GM12878 (cell line): Measurements from ENCODE around the gene ACER3. TPM values are rescaled to one million over a fixed set of nuclear protein-coding genes. Genes with fewer than 3 reads are reported as not detected.

Experiments
- ATAC-seq: fragments of 200-7000 bp; cut with Tn5 transposase; 3 replicates; pipeline ENCODE4 v1.9.1; 2020; ENCODE audit warnings: mild to moderate bottlenecking, moderate library complexity
- Bru-seq: library from RNA; stranded (reverse); fragments of 400-500 nt; gene quantifications from one replicate; lab custom pipeline; 2021; lab: Mats Ljungman, UMichigan
- BruChase-seq, 2 experiments: library from RNA; stranded (reverse); fragments of 400-500 nt; gene quantifications; one replicate each; lab custom pipeline; 2021; lab: Mats Ljungman, UMichigan
- BruUV-seq: library from RNA; stranded (reverse); fragments of 400-500 nt; replicated peaks from 2 replicates; lab custom pipeline; 2021; lab: Mats Ljungman, UMichigan
- CTCF ChIA-PET: fragments of 300-600 bp; sonication (Branson Sonifier 250); formaldehyde crosslinking; extraction: SDS; loops from one replicate; lab custom pipeline; 2021; ENCODE audit warnings: inconsistent platforms; lab: Yijun Ruan, JAX
- POLR2A ChIA-PET: fragments of 350-600 bp; formaldehyde crosslinking; extraction: SDS; loops from one replicate; lab custom pipeline; 2021; ENCODE audit warnings: inconsistent platforms; lab: Charles Lee
- RAD21 ChIA-PET: fragments of 300-600 bp; sonication (Branson Sonifier 250); formaldehyde crosslinking; loops from one replicate; lab custom pipeline; 2023; ENCODE audit warnings: antibody characterized with exemption; ENCODE audit not compliant: unreplicated experiment; lab: Charles Lee
- SMC1A ChIA-PET: fragments of 300-600 bp; sonication (Branson Sonifier 250); formaldehyde crosslinking; loops from one replicate; lab custom pipeline; 2023; ENCODE audit not compliant: unreplicated experiment, uncharacterized antibody; lab: Charles Lee
- DNase-seq: peaks from one replicate; pipeline ENCODE4 v3.0.0-alpha.2; 2011; ENCODE audit warnings: low read depth, low spot score
- FAIRE-seq: peaks from 3 replicates; lab custom pipeline; 2011; peaks lifted over from hg19 to GRCh38; lab: Jason Lieb, UNC
- H2AFZ ChIP-seq: 2 replicates; pipeline ENCODE4 v1.6.0; 2011; ENCODE audit warnings: low read depth, low read length, control low read depth; ENCODE audit not compliant: control insufficient read depth
- H3K27ac ChIP-seq: 2 replicates; pipeline ENCODE4 v1.5.1; 2011; ENCODE audit warnings: control low read depth; ENCODE audit not compliant: control insufficient read depth, insufficient read depth
- H3K27me3 ChIP-seq, 2 experiments: replicated peaks in 1 of 2; 2 replicates each; pipeline versions ENCODE4 v1.6.0 to v1.6.1; 2011; ENCODE audit warnings: low read length in 1 of 2; ENCODE audit not compliant: control insufficient read depth in 2 of 2, insufficient read depth in 2 of 2
- H3K36me3 ChIP-seq, 2 experiments: 2 replicates each; pipeline ENCODE4 v1.5.1; 2011; ENCODE audit warnings: low read length in 1 of 2; ENCODE audit not compliant: control insufficient read depth in 2 of 2, insufficient read depth in 2 of 2
- H3K4me1 ChIP-seq: 2 replicates; pipeline ENCODE4 v1.6.1; 2011; ENCODE audit warnings: mild to moderate bottlenecking, low read length, moderate library complexity, mixed read lengths; ENCODE audit not compliant: control insufficient read depth, insufficient read depth
- H3K4me2 ChIP-seq: 2 replicates; pipeline ENCODE4 v1.6.0; 2011; ENCODE audit warnings: control low read depth; ENCODE audit not compliant: control insufficient read depth, insufficient read depth
- H3K4me3 ChIP-seq: fragments of 200-600 bp; sonication (generic); 2 replicates; pipeline ENCODE4 v1.5.1; 2016
- H3K79me2 ChIP-seq: 2 replicates; pipeline ENCODE4 v1.6.0; 2011; ENCODE audit warnings: low read length; ENCODE audit not compliant: control insufficient read depth, insufficient read depth
- H3K9ac ChIP-seq: 2 replicates; pipeline ENCODE4 v1.8.0; 2011; ENCODE audit warnings: low read length, control low read depth, mixed read lengths; ENCODE audit not compliant: control insufficient read depth, insufficient read depth
- H3K9me3 ChIP-seq: replicated peaks from 3 replicates; pipeline ENCODE4 v1.5.1; 2011; ENCODE audit warnings: mild to moderate bottlenecking, low read length; ENCODE audit not compliant: control insufficient read depth, insufficient read depth
- H4K20me1 ChIP-seq: 2 replicates; pipeline ENCODE4 v1.6.0; 2011; ENCODE audit not compliant: control insufficient read depth, insufficient read depth
- BACH1 ChIP-seq: fragments of 450-650 bp; IDR thresholded peaks from 2 replicates; pipeline ENCODE4 v1.6.1; 2017; ENCODE audit warnings: mild to moderate bottlenecking, borderline replicate concordance
- BRCA1 ChIP-seq: IDR thresholded peaks from 2 replicates; pipeline ENCODE4 v1.6.1; 2011; ENCODE audit warnings: low read depth, low read length, improper control_type of control experiment
- EED ChIP-seq: sonication (generic); IDR thresholded peaks from 2 replicates; pipeline ENCODE4 v1.6.1; 2016; ENCODE audit warnings: antibody characterized with exemption, low read depth
- ESRRA ChIP-seq: IDR thresholded peaks from 2 replicates; pipeline ENCODE4 v1.6.1; 2012; ENCODE audit warnings: mild to moderate bottlenecking, low read length, improper control_type of control experiment
- GABPA ChIP-seq: IDR thresholded peaks from 2 replicates; pipeline ENCODE4 v1.6.1; 2014; ENCODE audit warnings: antibody characterized with exemption, low read depth, mild to moderate bottlenecking, inconsistent platforms
- KAT2A ChIP-seq: conservative IDR thresholded peaks from 2 replicates; pipeline ENCODE4 v1.6.1; 2011; ENCODE audit warnings: low read depth, low read length; ENCODE audit not compliant: control insufficient read depth
- MYC ChIP-seq: IDR thresholded peaks from 2 replicates; pipeline ENCODE4 v1.6.1; 2011; ENCODE audit warnings: mild to moderate bottlenecking, low read length, moderate library complexity, inconsistent platforms; ENCODE audit not compliant: insufficient read depth, insufficient replicate concordance, insufficient read length, severe bottlenecking
- NR2F1 ChIP-seq: fragments of 450-650 bp; conservative IDR thresholded peaks from 2 replicates; pipeline ENCODE4 v1.6.1; 2017; ENCODE audit warnings: mild to moderate bottlenecking
- PAX5 ChIP-seq: IDR thresholded peaks from 2 replicates; pipeline ENCODE4 v1.6.1; 2011; ENCODE audit warnings: low read depth, low read length, borderline replicate concordance
- POLR2AphosphoS2 ChIP-seq: IDR thresholded peaks from 2 replicates; pipeline ENCODE4 v1.6.1; 2011; ENCODE audit warnings: low read depth, mild to moderate bottlenecking, low read length, improper control_type of control experiment, moderate library complexity
- RBBP5 ChIP-seq: fragments of 200-600 bp; sonication (generic); conservative IDR thresholded peaks from 2 replicates; pipeline ENCODE4 v1.6.1; 2016
- RELB ChIP-seq: fragments of 450-650 bp; IDR thresholded peaks from 2 replicates; pipeline ENCODE4 v1.6.1; 2017; ENCODE audit warnings: low read depth, mild to moderate bottlenecking, moderate library complexity
- TCF12 ChIP-seq: IDR thresholded peaks from 2 replicates; pipeline ENCODE4 v1.6.1; 2011; ENCODE audit warnings: low read depth, mild to moderate bottlenecking, low read length
- ZNF207 ChIP-seq: fragments of 450-650 bp; IDR thresholded peaks from 2 replicates; pipeline ENCODE4 v1.6.1; 2014; ENCODE audit warnings: antibody characterized with exemption, mild to moderate bottlenecking, borderline replicate concordance
- WGBS: methylation state at CpG from one replicate; pipeline ENCODE4 v1.1.6; 2016; ENCODE audit warnings: low lambda C conversion rate; ENCODE audit not compliant: insufficient replicate concordance, insufficient coverage; ENCODE audit errors: missing lambda C conversion rate; 5-methylcytosine and 5-hydroxymethylcytosine counted together
- in situ Hi-C: fragments of 300-500 bp; cut with MboI; formaldehyde crosslinking; loops from 9 replicates; pipeline ENCODE4 v1.14.3; 2018; ENCODE audit warnings: mixed read lengths
- intact Hi-C: fragments of 100-400 bp; cut with micrococcal nuclease; formaldehyde crosslinking; loops from one replicate; pipeline ENCODE4 v1.14.2; 2022; ENCODE audit not compliant: unreplicated experiment
- long read RNA-seq, 2 experiments: library from polyadenylated mRNA; unstranded; transcript quantifications; one replicate each; pipeline ENCODE4 v2.0.0, GENCODE V29; 2019 to 2020
- polyA minus RNA-seq, 3 experiments: library from RNA; depleted of rRNA, polyadenylated mRNA; stranded (reverse); fragments of >200 nt; gene quantifications; 2 replicates each; pipeline ENCODE4 v1.2.3, GENCODE V29; 2011
- polyA plus RNA-seq, 11 experiments: library from polyadenylated mRNA; depleted of rRNA in 4 of 11; unstranded in 6 of 11; stranded (reverse) in 5 of 11; fragments of >200 nt; fragmentation: Nextera tagmentation in 4 of 11; fragmentation: Illumina TruSeq in 1 of 11; extraction: Ambion mirVana in 4 of 11; extraction: Trizol in 1 of 11; gene quantifications; 1 replicate in 1 of 11; 2 replicates in 10 of 11; pipeline versions ENCODE4 v1.2.1 to v1.2.3, GENCODE V29; 2011 to 2016; ENCODE audit warnings: inconsistent platforms in 2 of 11, missing spikeins in 2 of 11, low read depth in 1 of 11
- total RNA-seq, 4 experiments: library from RNA; depleted of rRNA in 3 of 4; stranded (reverse); fragments of >200 nt in 3 of 4; fragmentation: Illumina TruSeq in 1 of 4; extraction: Trizol in 1 of 4; gene quantifications; 2 replicates each; pipeline versions ENCODE4 v1.2.1 to v1.2.3, GENCODE V29; 2013 to 2021
- TF ChIP-seq, protein P1 (sequence below): IDR thresholded peaks from 2 replicates; pipeline ENCODE4 v1.6.1; 2011; ENCODE audit warnings: mild to moderate bottlenecking, low read depth, low read length, moderate library complexity; ENCODE audit not compliant: insufficient replicate concordance

ACER3 gene
- total RNA-seq (2013; cell fraction: nucleolus; rRNA removed), result 15.1 and 17.6 TPM in 2 replicates
- total RNA-seq (2014; rRNA removed) (5.5 and 7.6 TPM in 2 replicates), total RNA-seq (2014; rRNA removed; fragmentation: Illumina TruSeq; extraction: Trizol) (8.5 and 8.9 TPM in 2 replicates), total RNA-seq (2021) (11.1 and 13.9 TPM in 2 replicates), polyA plus RNA-seq (2011; rRNA removed) (13.4 and 15.3 TPM in 2 replicates), polyA plus RNA-seq (2014; fragmentation: Illumina TruSeq; extraction: Trizol) (11.0 and 13.8 TPM in 2 replicates), polyA plus RNA-seq (2014; fragmentation: Nextera tagmentation; extraction: Ambion mirVana) (1 to 10 TPM; 2.8 to 3.6 TPM), polyA plus RNA-seq (2014; rRNA removed) (9.5 and 9.8 TPM in 2 replicates), polyA plus RNA-seq (2016; fragmentation: Nextera tagmentation; extraction: Ambion mirVana) (10 to 100 TPM; 14.5 to 17.4 TPM), polyA minus RNA-seq (2011; rRNA and poly(A)+ RNA removed) (5.7 and 13.0 TPM in 2 replicates), Bru-seq, nascent RNA (percentile 61 among the genes with signal in this experiment), BruChase-seq, experiment 1, labeled RNA remaining after a 6-hour chase (percentile 66 among the genes with signal in this experiment), BruChase-seq, experiment 2, labeled RNA remaining after a 2-hour chase (percentile 62 among the genes with signal in this experiment)
- polyA plus RNA-seq (2011; ENCODE audit: low read depth), result 1.5 TPM
- polyA plus RNA-seq (2011; cell fraction: cytosol; rRNA removed), result 3.7 and 4.8 TPM in 2 replicates
- polyA plus RNA-seq (2011; cell fraction: nucleus; rRNA removed), result 5.4 and 6.0 TPM in 2 replicates
- polyA plus RNA-seq (2012), result 2.1 and 3.3 TPM in 2 replicates
- 2.1 and 2.5 TPM in 2 replicates for polyA minus RNA-seq (2011; cell fraction: cytosol; rRNA and poly(A)+ RNA removed)
- 4.0 and 6.2 TPM in 2 replicates for polyA minus RNA-seq (2011; cell fraction: nucleus; rRNA and poly(A)+ RNA removed)
- long read RNA-seq, experiment 1, full-length matches to known transcripts, result 2 of 6 reads
- long read RNA-seq, experiment 1, partial matches to known transcripts, result 2 of 6 reads
- long read RNA-seq, experiment 1, other reads (novel, unspliced or antisense), result 2 of 6 reads
- long read RNA-seq, experiment 2, full-length matches to known transcripts, result 13 of 25 reads
- long read RNA-seq, experiment 2, partial matches to known transcripts, result 2 of 25 reads
- long read RNA-seq, experiment 2, other reads (novel, unspliced or antisense), result 10 of 25 reads

- ChIA-PET POLR2A (interaction anchor here (0.8 to 1.1 kb wide), 2 partner anchors 21 to 88 kb away, joined by 3 read pairs; no protein-coding TSS in a partner anchor), CTCF (interaction anchor here (0.6 to 2.0 kb wide), 3 partner anchors 52 to 78 kb away, joined by 3 to 13 read pairs (median 3); no protein-coding TSS in a partner anchor)
- in situ Hi-C loops, result no loop called here
- TF ChIP-seq MYC (no peak), TCF12 (0 out of 2 replicates have a peak, but pooled peaks have one; percentile 11), PAX5 (no peak), POLR2AphosphoS2 (no peak), RELB (no peak), BRCA1 (no peak), KAT2A (no peak), NR2F1 (peak; percentile 69), ZNF207 (0 out of 2 replicates have a peak, but pooled peaks have one; percentile 57), GABPA (no peak), EED (no peak), RBBP5 (no peak), ESRRA (no peak), BACH1 (peak; percentile 54; the same call in 1 of the 2 replicates)
- TF ChIP-seq, protein P1, sequence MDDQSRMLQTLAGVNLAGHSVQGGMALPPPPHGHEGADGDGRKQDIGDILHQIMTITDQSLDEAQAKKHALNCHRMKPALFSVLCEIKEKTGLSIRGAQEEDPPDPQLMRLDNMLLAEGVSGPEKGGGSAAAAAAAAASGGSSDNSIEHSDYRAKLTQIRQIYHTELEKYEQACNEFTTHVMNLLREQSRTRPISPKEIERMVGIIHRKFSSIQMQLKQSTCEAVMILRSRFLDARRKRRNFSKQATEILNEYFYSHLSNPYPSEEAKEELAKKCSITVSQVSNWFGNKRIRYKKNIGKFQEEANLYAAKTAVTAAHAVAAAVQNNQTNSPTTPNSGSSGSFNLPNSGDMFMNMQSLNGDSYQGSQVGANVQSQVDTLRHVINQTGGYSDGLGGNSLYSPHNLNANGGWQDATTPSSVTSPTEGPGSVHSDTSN, result peak; percentile 57
These were observed at the start of gene ACER3 for GRCh38 chr11:76860539-76861475. Gene ACER3, plus strand, starts transcription at chr11:76860918. Its CDS starts 59 bp downstream, at chr11:76860977.

More at GRCh38 chr11:76860539-76861475, at the start of gene ACER3:
- peak within 1 kb of the TSS; percentile 95 for H2AFZ ChIP-seq
- peak; percentile 96 for ATAC-seq
- RAD21 ChIA-PET, result interaction anchor here (1.2 kb wide), 2 partner anchors 10 to 58 kb away, joined by 3 to 5 read pairs; no protein-coding TSS in a partner anchor
- H3K79me2 ChIP-seq, result peaks cover 4% of the 10 kb centered on the region
- peak within 1 kb of the TSS; percentile 80 for H3K4me2 ChIP-seq
- H3K27ac ChIP-seq, result peak within 1 kb of the TSS; percentile 81
- SMC1A ChIA-PET, result no interaction called here
- peak within 1 kb of the TSS; percentile 88 for H3K4me3 ChIP-seq
- H4K20me1 ChIP-seq, result no peaks in the 10 kb centered on the region
- peak within 1 kb of the TSS; percentile 81 for H3K9ac ChIP-seq
- no TSS peak for BruUV-seq
- peak; percentile 45 for DNase-seq
- no peaks in the 10 kb centered on the region for H3K9me3 ChIP-seq
- peaks cover 8% of the 10 kb centered on the region for H3K4me1 ChIP-seq
- intact Hi-C loops, result no loop called here
- no peaks in the 10 kb centered on the region for H3K36me3 ChIP-seq
- H3K27me3 ChIP-seq, result no peaks in the 10 kb centered on the region
- WGBS, result 1% methylated on average over 43 of the region's 73 CpGs
- FAIRE-seq, result peak; percentile 54
